IPS DF 4.7 (cell line): Measurements from ENCODE around the gene STRA6.

Experiments used
- DNase-seq: peaks from one replicate; pipeline ENCODE4 v3.0.0-alpha.2; 2013; ENCODE audit warnings: low spot score; ENCODE audit errors: extremely low read depth

The STRA6 gene

GRCh38 chr15:74180881-74181602, 21.5 kb downstream of the STRA6 start:
- no peak for DNase-seq

GRCh38 chr15:74179983-74180880, 22.4 kb downstream of the STRA6 start:
- no peak for DNase-seq

- DNase-seq = no peak
These were observed 23.3 kb downstream of the STRA6 start for GRCh38 chr15:74179101-74179841.

GRCh38 chr15:74178326-74179100, 24.1 kb downstream of the STRA6 start:
- no peak for DNase-seq

- DNase-seq = no peak
These were observed 26.0 kb downstream of the STRA6 start for GRCh38 chr15:74176262-74177214.

- no peak for DNase-seq
These were observed 27.1 kb downstream of the STRA6 start for GRCh38 chr15:74175271-74176191.

- DNase-seq = no peak
These were observed 27.7 kb downstream of the STRA6 start for GRCh38 chr15:74174958-74175253.

- DNase-seq = no peak
These were observed 28.2 kb downstream of the STRA6 start for GRCh38 chr15:74174219-74174957.

- DNase-seq = no peak
These were observed 29.0 kb downstream of the STRA6 start, which contains the start of gene ISLR for GRCh38 chr15:74173380-74174218. Gene ISLR, plus strand, starts transcription at chr15:74173710. Its CDS starts 1,149 bp downstream, at chr15:74174859.

- no peak for DNase-seq
These were observed 29.7 kb downstream of the STRA6 start for GRCh38 chr15:74172701-74173379.

GRCh38 chr15:74171965-74172541, 30.5 kb downstream of the STRA6 start:
- DNase-seq = no peak

- no peak for DNase-seq
These were observed 31.6 kb downstream of the STRA6 start for GRCh38 chr15:74170875-74171578.

GRCh38 chr15:74170071-74170844, 32.3 kb downstream of the STRA6 start:
- DNase-seq = no peak

- DNase-seq = no peak
These were observed 33.9 kb downstream of the STRA6 start for GRCh38 chr15:74168711-74169126.

GRCh38 chr15:74167891-74168331, 34.7 kb downstream of the STRA6 start:
- DNase-seq = no peak
